Nephron progenitor cell (in vitro differentiated cells): Measurements from ENCODE around the gene ART5.

ENCODE experiments used
- DNase-seq: peaks from one replicate; pipeline ENCODE4 v3.0.0; 2021
- H3K27ac Mint-ChIP-seq: 2 replicates; pipeline ENCODE4 v1.8.0; 2021; ENCODE audit warnings: mild to moderate bottlenecking, moderate library complexity, mixed read lengths
- H3K27me3 Mint-ChIP-seq: 2 replicates; pipeline ENCODE4 v1.8.0; 2021; ENCODE audit warnings: mild to moderate bottlenecking, low read depth, mixed read lengths; ENCODE audit not compliant: poor library complexity
- H3K36me3 Mint-ChIP-seq: 2 replicates; pipeline ENCODE4 v1.8.0; 2021; ENCODE audit warnings: low read depth, mixed read lengths
- H3K4me1 Mint-ChIP-seq: 2 replicates; pipeline ENCODE4 v1.8.0; 2021; ENCODE audit warnings: mixed read lengths
- H3K4me3 Mint-ChIP-seq: 2 replicates; pipeline ENCODE4 v1.8.0; 2021; ENCODE audit warnings: mild to moderate bottlenecking, moderate library complexity, mixed read lengths
- H3K9me3 Mint-ChIP-seq: 2 replicates; pipeline ENCODE4 v1.8.0; 2021; ENCODE audit warnings: mild to moderate bottlenecking, moderate library complexity, mixed read lengths
- CTCF ChIP-seq: fragments of 200-600 bp; sonication (generic); IDR thresholded peaks from 2 replicates; pipeline ENCODE4 v1.5.0; 2021; ENCODE audit warnings: antibody characterized with exemption

The ART5 gene

GRCh38 chr11:3626250-3626960, 15.4 kb downstream of the ART5 start:
- no peak overlapping the region for H3K4me3 Mint-ChIP-seq
- H3K4me1 Mint-ChIP-seq = peaks cover 15% of the 10 kb centered on the region
- no peak overlapping the region for H3K27ac Mint-ChIP-seq
- peaks cover 4% of the 10 kb centered on the region for H3K9me3 Mint-ChIP-seq
- H3K36me3 Mint-ChIP-seq = peaks cover 5% of the 10 kb centered on the region
- no peak for DNase-seq
- H3K27me3 Mint-ChIP-seq = peaks cover 5% of the 10 kb centered on the region
- TF ChIP-seq CTCF = no peak

GRCh38 chr11:3623767-3624458, 17.9 kb downstream of the ART5 start:
- DNase-seq = no peak
- Mint-ChIP-seq H3K27ac (no peak overlapping the region), H3K36me3 (peaks cover 4% of the 10 kb centered on the region), H3K4me1 (peaks cover 37% of the 10 kb centered on the region), H3K4me3 (no peak overlapping the region), H3K9me3 (peaks cover 3% of the 10 kb centered on the region), H3K27me3 (peaks cover 11% of the 10 kb centered on the region)
- TF ChIP-seq CTCF = no peak

- DNase-seq = no peak
- no peak for TF ChIP-seq CTCF
- Mint-ChIP-seq H3K27ac (peak overlapping the region; percentile 82), H3K4me3 (no peak overlapping the region), H3K27me3 (peaks cover 11% of the 10 kb centered on the region), H3K4me1 (peaks cover 37% of the 10 kb centered on the region), H3K36me3 (no peaks in the 10 kb centered on the region), H3K9me3 (no peaks in the 10 kb centered on the region)
These were observed 18.7 kb downstream of the ART5 start for GRCh38 chr11:3623121-3623520.

- no peak for DNase-seq
- H3K36me3 Mint-ChIP-seq = no peaks in the 10 kb centered on the region
- H3K4me1 Mint-ChIP-seq = peaks cover 37% of the 10 kb centered on the region
- no peaks in the 10 kb centered on the region for H3K9me3 Mint-ChIP-seq
- H3K27ac Mint-ChIP-seq = no peak overlapping the region
- H3K27me3 Mint-ChIP-seq = peaks cover 11% of the 10 kb centered on the region
- H3K4me3 Mint-ChIP-seq = no peak overlapping the region
- no peak for TF ChIP-seq CTCF
These were observed 19.3 kb downstream of the ART5 start for GRCh38 chr11:3622521-3622920.

GRCh38 chr11:3617990-3618389, 23.8 kb downstream of the ART5 start:
- H3K9me3 Mint-ChIP-seq = no peaks in the 10 kb centered on the region
- H3K27me3 Mint-ChIP-seq = peaks cover 12% of the 10 kb centered on the region
- TF ChIP-seq CTCF = no peak
- no peak overlapping the region for H3K4me3 Mint-ChIP-seq
- H3K36me3 Mint-ChIP-seq = no peaks in the 10 kb centered on the region
- DNase-seq = no peak
- H3K27ac Mint-ChIP-seq = peak overlapping the region; percentile 5
- peaks cover 65% of the 10 kb centered on the region for H3K4me1 Mint-ChIP-seq
